HepG2 (cell line): ENCODE results near the gene PDE9A. TPM values are rescaled to one million over a fixed set of nuclear protein-coding genes. Genes with fewer than 3 reads are reported as not detected.

ENCODE experiments used
- DNMT1 ChIP-seq: sonication (generic); formaldehyde crosslinking; IDR thresholded peaks from 2 replicates; pipeline ENCODE4 v1.5.1; 2020; ENCODE audit warnings: mild to moderate bottlenecking, missing genetic modification reagents
- MTF2 ChIP-seq: sonication (generic); formaldehyde crosslinking; IDR thresholded peaks from 2 replicates; pipeline ENCODE4 v1.5.0; 2020; ENCODE audit warnings: missing genetic modification reagents, borderline replicate concordance
- NFAT5 ChIP-seq: sonication (generic); formaldehyde crosslinking; IDR thresholded peaks from 2 replicates; pipeline ENCODE4 v1.4.0; 2020; ENCODE audit warnings: missing genetic modification reagents
- NFIB ChIP-seq: sonication (generic); formaldehyde crosslinking; IDR thresholded peaks from 2 replicates; pipeline ENCODE4 v1.9.0; 2021; ENCODE audit warnings: missing genetic modification reagents, mild to moderate bottlenecking, borderline replicate concordance
- PHF21A ChIP-seq: sonication (generic); formaldehyde crosslinking; IDR thresholded peaks from 2 replicates; pipeline ENCODE4 v1.5.0; 2020; ENCODE audit warnings: mild to moderate bottlenecking, missing genetic modification reagents
- PRDM10 ChIP-seq: sonication (generic); formaldehyde crosslinking; IDR thresholded peaks from 2 replicates; pipeline ENCODE4 v1.4.0; 2020; ENCODE audit warnings: low read depth, missing genetic modification reagents
- SIX4 ChIP-seq: sonication (generic); formaldehyde crosslinking; IDR thresholded peaks from 2 replicates; pipeline ENCODE4 v1.4.0; 2020; ENCODE audit warnings: missing genetic modification reagents
- SMARCE1 ChIP-seq: fragments of 450-650 bp; IDR thresholded peaks from 2 replicates; pipeline ENCODE4 v1.6.1; 2017; ENCODE audit warnings: borderline replicate concordance
- SMYD3 ChIP-seq: sonication (generic); formaldehyde crosslinking; IDR thresholded peaks from 2 replicates; pipeline ENCODE4 v1.8.1; 2023; ENCODE audit warnings: mild to moderate bottlenecking, missing genetic modification reagents
- TAF1 ChIP-seq: sonication (generic); formaldehyde crosslinking; IDR thresholded peaks from 2 replicates; pipeline ENCODE4 v1.4.0; 2020; ENCODE audit warnings: missing genetic modification reagents
- TBL1XR1 ChIP-seq: fragments of 150-350 bp; IDR thresholded peaks from 2 replicates; pipeline ENCODE4 v1.6.1; 2014; ENCODE audit warnings: borderline replicate concordance, low read length; ENCODE audit not compliant: partially characterized antibody
- ZNF589 ChIP-seq: sonication (generic); formaldehyde crosslinking; conservative IDR thresholded peaks from 2 replicates; pipeline ENCODE4 v1.8.0; 2022; ENCODE audit warnings: mild to moderate bottlenecking, moderate library complexity, missing genetic modification reagents
- ZNF703 ChIP-seq: sonication (generic); formaldehyde crosslinking; IDR thresholded peaks from 2 replicates; pipeline ENCODE4 v1.5.1; 2020; ENCODE audit warnings: missing genetic modification reagents, mild to moderate bottlenecking, moderate library complexity, borderline replicate concordance
- ZNF749 ChIP-seq: sonication (generic); formaldehyde crosslinking; IDR thresholded peaks from 2 replicates; pipeline ENCODE4 v1.8.0; 2022; ENCODE audit warnings: mild to moderate bottlenecking, missing genetic modification reagents, moderate library complexity, borderline replicate concordance
- polyA plus RNA-seq, 8 experiments: library from polyadenylated mRNA; depleted of rRNA in 3 of 8; stranded (reverse) in 7 of 8; unstranded in 1 of 8; fragments of >200 nt; fragmentation: Illumina TruSeq in 4 of 8; extraction: Trizol in 4 of 8; gene quantifications; 2 replicates each; pipeline versions ENCODE4 v1.2.1 to v1.2.3, GENCODE V29; 2011 to 2016; ENCODE audit warnings: low read depth in 4 of 8, missing spikeins in 1 of 8, mixed read lengths in 1 of 8; ENCODE audit not compliant: insufficient read depth in 1 of 8
- total RNA-seq, 5 experiments: library from RNA; depleted of rRNA; stranded (reverse); fragments of >200 nt; fragmentation: Illumina TruSeq; extraction: Trizol; gene quantifications; 2 replicates each; pipeline ENCODE4 v1.2.3, GENCODE V29; 2016; ENCODE audit warnings: low read depth in 1 of 5
- TF ChIP-seq, protein P1 (sequence below): sonication (generic); formaldehyde crosslinking; IDR thresholded peaks from 2 replicates; pipeline ENCODE4 v1.4.0; 2020; ENCODE audit warnings: mild to moderate bottlenecking, missing genetic modification reagents
- TF ChIP-seq, protein P2 (sequence below): sonication (generic); formaldehyde crosslinking; IDR thresholded peaks from 2 replicates; pipeline ENCODE4 v1.8.0; 2022; ENCODE audit warnings: missing genetic modification reagents, mild to moderate bottlenecking, moderate library complexity, borderline replicate concordance

PDE9A gene
- total and polyA plus RNA-seq, 2 of the 13 experiments (the other 11 are each of a cell fraction or from before 2014, with no cell fraction given), result 4.6 to 19.7 TPM

- TF ChIP-seq, protein P1, sequence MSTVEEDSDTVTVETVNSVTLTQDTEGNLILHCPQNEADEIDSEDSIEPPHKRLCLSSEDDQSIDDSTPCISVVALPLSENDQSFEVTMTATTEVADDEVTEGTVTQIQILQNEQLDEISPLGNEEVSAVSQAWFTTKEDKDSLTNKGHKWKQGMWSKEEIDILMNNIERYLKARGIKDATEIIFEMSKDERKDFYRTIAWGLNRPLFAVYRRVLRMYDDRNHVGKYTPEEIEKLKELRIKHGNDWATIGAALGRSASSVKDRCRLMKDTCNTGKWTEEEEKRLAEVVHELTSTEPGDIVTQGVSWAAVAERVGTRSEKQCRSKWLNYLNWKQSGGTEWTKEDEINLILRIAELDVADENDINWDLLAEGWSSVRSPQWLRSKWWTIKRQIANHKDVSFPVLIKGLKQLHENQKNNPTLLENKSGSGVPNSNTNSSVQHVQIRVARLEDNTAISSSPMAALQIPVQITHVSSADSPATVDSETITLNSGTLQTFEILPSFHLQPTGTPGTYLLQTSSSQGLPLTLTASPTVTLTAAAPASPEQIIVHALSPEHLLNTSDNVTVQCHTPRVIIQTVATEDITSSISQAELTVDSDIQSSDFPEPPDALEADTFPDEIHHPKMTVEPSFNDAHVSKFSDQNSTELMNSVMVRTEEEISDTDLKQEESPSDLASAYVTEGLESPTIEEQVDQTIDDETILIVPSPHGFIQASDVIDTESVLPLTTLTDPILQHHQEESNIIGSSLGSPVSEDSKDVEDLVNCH, result no peak
- TF ChIP-seq ZNF703 (CRISPR knock-in tag) (no peak), SMYD3 (CRISPR knock-in tag) (no peak), TBL1XR1 (peak; percentile 18), NFIB (CRISPR knock-in tag) (no peak), PHF21A (peak; percentile 97), TAF1 (CRISPR knock-in tag) (peak; percentile 31; the same call in 1 of the 2 replicates), PRDM10 (CRISPR knock-in tag) (no peak), ZNF749 (CRISPR knock-in tag) (no peak), ZNF589 (CRISPR knock-in tag) (no peak), SIX4 (no peak), DNMT1 (CRISPR knock-in tag) (no peak), NFAT5 (CRISPR knock-in tag) (no peak), MTF2 (CRISPR knock-in tag) (no peak), SMARCE1 (no peak)
- TF ChIP-seq, protein P2, sequence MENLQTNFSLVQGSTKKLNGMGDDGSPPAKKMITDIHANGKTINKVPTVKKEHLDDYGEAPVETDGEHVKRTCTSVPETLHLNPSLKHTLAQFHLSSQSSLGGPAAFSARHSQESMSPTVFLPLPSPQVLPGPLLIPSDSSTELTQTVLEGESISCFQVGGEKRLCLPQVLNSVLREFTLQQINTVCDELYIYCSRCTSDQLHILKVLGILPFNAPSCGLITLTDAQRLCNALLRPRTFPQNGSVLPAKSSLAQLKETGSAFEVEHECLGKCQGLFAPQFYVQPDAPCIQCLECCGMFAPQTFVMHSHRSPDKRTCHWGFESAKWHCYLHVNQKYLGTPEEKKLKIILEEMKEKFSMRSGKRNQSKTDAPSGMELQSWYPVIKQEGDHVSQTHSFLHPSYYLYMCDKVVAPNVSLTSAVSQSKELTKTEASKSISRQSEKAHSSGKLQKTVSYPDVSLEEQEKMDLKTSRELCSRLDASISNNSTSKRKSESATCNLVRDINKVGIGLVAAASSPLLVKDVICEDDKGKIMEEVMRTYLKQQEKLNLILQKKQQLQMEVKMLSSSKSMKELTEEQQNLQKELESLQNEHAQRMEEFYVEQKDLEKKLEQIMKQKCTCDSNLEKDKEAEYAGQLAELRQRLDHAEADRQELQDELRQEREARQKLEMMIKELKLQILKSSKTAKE, result peak; percentile 74; the same call in 1 of the 2 replicates
Observed at GRCh38 chr21:42737951-42738590, 84.7 kb downstream of the PDE9A start (continued).
